Endodermal cell (in vitro differentiated cells): ENCODE results near the gene GAB3. TPM values are rescaled to one million over a fixed set of nuclear protein-coding genes. Genes with fewer than 3 reads are reported as not detected.

Source experiments
- DNase-seq: peaks from one replicate; pipeline ENCODE4 v3.0.0-alpha.2; 2017
- H3K27ac ChIP-seq: 2 replicates; pipeline ENCODE4 v1.5.1; 2013; ENCODE audit warnings: mild to moderate bottlenecking, low read depth, low read length, moderate library complexity
- H3K27me3 ChIP-seq: 2 replicates; pipeline ENCODE4 v1.6.1; 2013; ENCODE audit warnings: mild to moderate bottlenecking, low read length, moderate library complexity; ENCODE audit not compliant: insufficient read depth, control insufficient read depth, poor library complexity, severe bottlenecking
- H3K36me3 ChIP-seq: 2 replicates; pipeline ENCODE4 v1.7.0; 2013; ENCODE audit warnings: mild to moderate bottlenecking, low read length, moderate library complexity; ENCODE audit not compliant: control insufficient read depth, insufficient read depth
- H3K4me1 ChIP-seq: one replicate; pipeline ENCODE4 v1.7.0; 2013; ENCODE audit warnings: low read length; ENCODE audit not compliant: control insufficient read depth, insufficient read depth
- H3K4me3 ChIP-seq: 2 replicates; pipeline ENCODE4 v1.5.1; 2013; ENCODE audit warnings: mild to moderate bottlenecking, low read length, moderate library complexity
- H3K9ac ChIP-seq: 2 replicates; pipeline ENCODE4 v1.6.1; 2013; ENCODE audit warnings: mild to moderate bottlenecking, low read length, moderate library complexity; ENCODE audit not compliant: poor library complexity, severe bottlenecking; ENCODE audit errors: extremely low read depth
- H3K9me3 ChIP-seq: 2 replicates; pipeline ENCODE4 v1.6.1; 2013; ENCODE audit warnings: mild to moderate bottlenecking, low read length, moderate library complexity; ENCODE audit not compliant: control insufficient read depth
- H3K27ac Mint-ChIP-seq: 2 replicates; pipeline ENCODE4 v1.8.0; 2020; ENCODE audit warnings: mixed read lengths
- H3K27me3 Mint-ChIP-seq: 2 replicates; pipeline ENCODE4 v1.8.0; 2021; ENCODE audit warnings: mild to moderate bottlenecking, mixed read lengths; ENCODE audit not compliant: insufficient read depth
- H3K36me3 Mint-ChIP-seq: 2 replicates; pipeline ENCODE4 v1.8.0; 2020; ENCODE audit warnings: low read depth, mixed read lengths
- H3K4me1 Mint-ChIP-seq: 2 replicates; pipeline ENCODE4 v1.8.0; 2020; ENCODE audit warnings: mixed read lengths
- H3K4me3 Mint-ChIP-seq: 2 replicates; pipeline ENCODE4 v1.8.0; 2020; ENCODE audit warnings: mild to moderate bottlenecking, moderate library complexity, mixed read lengths
- H3K9me3 Mint-ChIP-seq: 2 replicates; pipeline ENCODE4 v1.8.0; 2020; ENCODE audit warnings: mild to moderate bottlenecking, mixed read lengths
- WGBS, 2 experiments: methylation state at CpG; one replicate each; pipeline versions ENCODE4 v1.1.5 to v1.1.7; 2013; ENCODE audit warnings: missing lambda C conversion rate in 2 of 2, mixed read lengths in 1 of 2; ENCODE audit not compliant: insufficient coverage in 1 of 2, insufficient read length in 1 of 2; 5-methylcytosine and 5-hydroxymethylcytosine counted together
- total RNA-seq, 2 donors: library from RNA; stranded (reverse); fragmentation: NEBNext Ultra II Directional in 1 of 2; extraction: Animal tissue kit (Norgen Biotek cat#: 25700) in 1 of 2; gene quantifications; 2 replicates in 1 of 2; 3 replicates in 1 of 2; pipeline ENCODE4 v1.2.1, GENCODE V29; 2021
- TF ChIP-seq, protein P1 (sequence below): fragments of 200-600 bp; sonication (generic); conservative IDR thresholded peaks from 2 replicates; pipeline ENCODE4 v1.5.0; 2021; ENCODE audit warnings: antibody characterized with exemption, mild to moderate bottlenecking

The GAB3 gene
- total RNA-seq, 2 donors from 2014 or later = 0.13 to 0.55 TPM

DNA sequence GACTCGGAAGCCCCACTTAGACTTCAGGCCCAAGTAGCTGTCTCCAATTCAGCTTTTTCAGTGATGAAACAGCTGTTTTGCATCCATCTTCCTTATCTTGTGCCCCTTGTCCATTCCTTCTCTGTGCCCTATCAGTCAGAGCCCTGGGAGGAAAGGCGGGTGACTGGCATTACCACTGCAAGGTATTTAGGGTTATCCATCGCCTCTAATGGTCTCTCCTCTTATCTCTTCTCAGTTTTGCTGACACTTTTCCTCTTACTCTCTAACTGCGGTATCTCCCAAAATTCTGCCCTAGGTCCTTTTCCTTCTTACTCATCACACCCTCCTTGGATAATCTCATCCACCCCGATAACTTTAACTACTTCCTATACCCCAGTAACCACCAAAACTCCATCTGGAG is 13.7 kb downstream of the GAB3 start:
- no peak overlapping the region for H3K9ac ChIP-seq
- DNase-seq = no peak
- Mint-ChIP-seq H3K36me3 (no peaks in the 10 kb centered on the region), H3K4me3 (no peak overlapping the region), H3K4me1 (peaks cover 1% of the 10 kb centered on the region), H3K27me3 (peaks cover 2% of the 10 kb centered on the region), H3K27ac (no peak overlapping the region), H3K9me3 (peaks cover 36% of the 10 kb centered on the region)
- H3K9me3 ChIP-seq = no peaks in the 10 kb centered on the region
- H3K27me3 ChIP-seq = no peaks in the 10 kb centered on the region
- no peaks in the 10 kb centered on the region for H3K36me3 ChIP-seq
- TF ChIP-seq, protein P1, sequence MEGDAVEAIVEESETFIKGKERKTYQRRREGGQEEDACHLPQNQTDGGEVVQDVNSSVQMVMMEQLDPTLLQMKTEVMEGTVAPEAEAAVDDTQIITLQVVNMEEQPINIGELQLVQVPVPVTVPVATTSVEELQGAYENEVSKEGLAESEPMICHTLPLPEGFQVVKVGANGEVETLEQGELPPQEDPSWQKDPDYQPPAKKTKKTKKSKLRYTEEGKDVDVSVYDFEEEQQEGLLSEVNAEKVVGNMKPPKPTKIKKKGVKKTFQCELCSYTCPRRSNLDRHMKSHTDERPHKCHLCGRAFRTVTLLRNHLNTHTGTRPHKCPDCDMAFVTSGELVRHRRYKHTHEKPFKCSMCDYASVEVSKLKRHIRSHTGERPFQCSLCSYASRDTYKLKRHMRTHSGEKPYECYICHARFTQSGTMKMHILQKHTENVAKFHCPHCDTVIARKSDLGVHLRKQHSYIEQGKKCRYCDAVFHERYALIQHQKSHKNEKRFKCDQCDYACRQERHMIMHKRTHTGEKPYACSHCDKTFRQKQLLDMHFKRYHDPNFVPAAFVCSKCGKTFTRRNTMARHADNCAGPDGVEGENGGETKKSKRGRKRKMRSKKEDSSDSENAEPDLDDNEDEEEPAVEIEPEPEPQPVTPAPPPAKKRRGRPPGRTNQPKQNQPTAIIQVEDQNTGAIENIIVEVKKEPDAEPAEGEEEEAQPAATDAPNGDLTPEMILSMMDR = no peak
- no peak overlapping the region for H3K4me3 ChIP-seq
- no peaks in the 10 kb centered on the region for H3K4me1 ChIP-seq
- 96% methylated on average over 5 of the region's 5 CpGs; no CpG with 5 or more reads in 1 of the 2 experiments for WGBS, 2 experiments
- no peak overlapping the region for H3K27ac ChIP-seq

DNA sequence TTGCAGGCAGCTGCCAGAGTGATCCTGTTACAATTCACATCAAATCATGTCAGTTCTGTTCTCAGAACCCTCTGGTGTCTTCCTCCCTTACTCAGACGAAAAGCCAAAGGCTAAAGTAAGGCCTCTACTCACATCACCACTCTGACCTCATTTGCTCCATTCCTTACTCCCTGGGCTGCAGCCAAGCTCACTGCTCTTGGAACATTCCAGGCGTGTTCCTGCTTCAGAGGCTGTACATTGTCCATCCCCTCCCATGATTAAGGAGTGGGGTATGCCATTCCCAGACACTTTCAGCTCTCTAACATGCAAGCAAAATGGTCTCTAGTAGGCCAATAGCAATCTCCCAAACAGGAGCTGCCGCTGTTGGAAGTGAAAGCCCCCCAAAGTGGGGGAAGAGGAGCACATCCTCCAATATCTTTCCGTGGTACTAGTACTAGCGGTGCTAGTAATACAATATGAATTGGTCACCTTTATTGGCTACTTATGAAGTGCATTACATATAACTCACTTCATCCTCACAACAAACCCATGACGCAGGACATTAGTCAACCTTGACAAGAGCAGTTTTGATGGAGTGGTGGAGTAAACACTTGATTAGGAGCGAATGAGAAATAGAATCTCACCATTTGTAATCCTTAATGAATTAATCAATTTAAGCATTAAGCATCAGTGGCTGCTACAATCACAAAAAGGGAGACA is 15.0 kb downstream of the GAB3 start:
- no peak for DNase-seq
- H3K27ac ChIP-seq = no peak overlapping the region
- H3K9me3 ChIP-seq = no peaks in the 10 kb centered on the region
- 83% methylated on average over 6 of the region's 7 CpGs; no CpG with 5 or more reads in 1 of the 2 experiments for WGBS, 2 experiments
- no peak overlapping the region for H3K9ac ChIP-seq
- H3K36me3 ChIP-seq = no peaks in the 10 kb centered on the region
- no peaks in the 10 kb centered on the region for H3K27me3 ChIP-seq
- H3K4me3 ChIP-seq = no peak overlapping the region
- peaks cover 35% of the 10 kb centered on the region for H3K9me3 Mint-ChIP-seq
- no peaks in the 10 kb centered on the region for H3K36me3 Mint-ChIP-seq
- H3K27ac Mint-ChIP-seq = no peak overlapping the region
- H3K4me3 Mint-ChIP-seq = no peak overlapping the region
- TF ChIP-seq, protein P1 = no peak
- peaks cover 2% of the 10 kb centered on the region for H3K27me3 Mint-ChIP-seq
- H3K4me1 Mint-ChIP-seq = peaks cover 3% of the 10 kb centered on the region
- no peaks in the 10 kb centered on the region for H3K4me1 ChIP-seq

DNA sequence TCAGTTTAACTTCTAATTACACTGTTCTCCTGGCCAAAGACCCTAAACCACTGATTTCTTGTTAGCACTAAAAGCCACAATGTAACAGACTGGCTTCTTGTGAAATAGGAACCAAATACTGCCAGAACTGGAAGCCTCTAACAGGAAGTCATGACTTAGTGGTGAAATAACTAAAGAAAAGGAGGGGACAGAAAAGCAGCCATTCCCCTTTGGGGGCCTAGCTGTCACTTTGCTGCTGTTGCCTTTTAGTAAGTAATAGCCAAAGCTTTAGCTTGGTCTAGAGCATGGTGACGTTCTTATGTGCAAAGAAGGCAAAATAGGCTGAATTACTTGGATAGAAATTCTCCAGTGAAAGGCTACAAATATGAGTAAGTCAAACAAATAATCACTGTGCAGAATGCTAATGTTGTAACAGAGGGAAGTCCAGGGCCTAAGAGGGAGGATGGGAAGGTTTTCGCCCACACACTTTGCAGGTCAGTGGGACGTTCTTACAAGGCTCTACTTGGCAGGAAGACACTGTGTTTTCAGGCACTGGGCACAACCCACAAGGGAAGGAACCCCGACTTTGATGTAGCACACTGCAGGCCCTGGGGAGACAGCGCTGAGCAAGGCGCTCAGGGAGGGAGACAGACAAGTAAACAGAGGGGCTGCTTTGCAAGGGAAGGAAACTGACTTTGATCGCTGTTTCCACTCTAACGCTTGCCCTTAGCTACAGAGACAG is 16.7 kb downstream of the GAB3 start:
- no peaks in the 10 kb centered on the region for H3K9me3 ChIP-seq
- 81 to 90% methylated on average over 5 to 8 of the region's 8 CpGs for whole genome bisulfite sequencing, 2 experiments
- no peak overlapping the region for H3K27ac ChIP-seq
- Mint-ChIP-seq H3K4me3 (no peak overlapping the region), H3K36me3 (no peaks in the 10 kb centered on the region), H3K27me3 (no peaks in the 10 kb centered on the region), H3K4me1 (peaks cover 3% of the 10 kb centered on the region), H3K9me3 (peaks cover 34% of the 10 kb centered on the region), H3K27ac (no peak overlapping the region)
- TF ChIP-seq, protein P1 = no peak
- H3K4me3 ChIP-seq = no peak overlapping the region
- no peaks in the 10 kb centered on the region for H3K36me3 ChIP-seq
- no peaks in the 10 kb centered on the region for H3K4me1 ChIP-seq
- H3K9ac ChIP-seq = no peak overlapping the region
- H3K27me3 ChIP-seq = no peaks in the 10 kb centered on the region
- DNase-seq = no peak
